ENCODE results near the gene GSK3A. TPM values are rescaled to one million over a fixed set of nuclear protein-coding genes. Genes with fewer than 3 reads are reported as not detected.

Gene GSK3A
- total RNA-seq, 1 experiment from 2014 or later, result 50.8 TPM

DNA sequence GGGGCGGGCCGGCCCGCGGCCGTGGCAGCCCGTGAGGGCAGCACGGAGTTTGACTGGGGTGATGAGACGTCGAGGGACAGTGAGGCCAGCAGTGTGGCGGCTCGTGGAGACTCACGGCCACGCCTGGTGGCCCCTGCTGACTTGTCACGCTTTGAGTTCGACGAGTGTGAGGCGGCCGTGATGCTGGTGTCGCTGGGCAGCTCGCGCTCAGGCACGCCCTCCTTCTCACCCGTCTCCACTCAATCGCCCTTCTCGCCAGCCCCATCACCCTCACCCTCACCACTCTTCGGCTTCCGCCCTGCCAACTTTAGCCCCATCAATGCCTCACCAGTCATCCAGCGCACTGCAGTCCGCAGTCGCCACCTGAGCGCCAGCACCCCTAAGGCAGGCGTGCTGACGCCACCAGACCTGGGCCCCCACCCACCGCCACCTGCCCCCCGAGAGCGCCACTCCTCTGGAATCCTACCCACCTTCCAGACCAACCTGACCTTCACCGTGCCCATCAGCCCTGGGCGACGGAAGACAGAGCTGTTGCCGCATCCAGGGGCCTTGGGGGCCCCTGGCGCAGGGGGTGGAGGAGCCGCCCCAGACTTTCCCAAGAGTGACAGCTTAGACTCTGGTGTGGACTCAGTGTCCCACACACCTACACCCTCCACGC, 31.1 kb upstream of the GSK3A start:
- H3K9me3 Mint-ChIP-seq, result no peaks in the 10 kb centered on the region
- H3K4me3 Mint-ChIP-seq, result no peak overlapping the region
- POLR2A ChIA-PET, result no interaction called here
- ATAC-seq, result no peak
- no peak for DNase-seq (ENCODE audit: low spot score)
- TF ChIP-seq NR3C1 (CRISPR knock-in tag; conservative IDR thresholded peaks at IDR 0.05; ENCODE audit: low read depth) (no peak), NFE2L1 (CRISPR knock-in tag; IDR thresholded peaks at IDR 0.05) (no peak), SOX15 (CRISPR knock-in tag; IDR thresholded peaks at IDR 0.05) (no peak)
- TF ChIP-seq, protein P1, sequence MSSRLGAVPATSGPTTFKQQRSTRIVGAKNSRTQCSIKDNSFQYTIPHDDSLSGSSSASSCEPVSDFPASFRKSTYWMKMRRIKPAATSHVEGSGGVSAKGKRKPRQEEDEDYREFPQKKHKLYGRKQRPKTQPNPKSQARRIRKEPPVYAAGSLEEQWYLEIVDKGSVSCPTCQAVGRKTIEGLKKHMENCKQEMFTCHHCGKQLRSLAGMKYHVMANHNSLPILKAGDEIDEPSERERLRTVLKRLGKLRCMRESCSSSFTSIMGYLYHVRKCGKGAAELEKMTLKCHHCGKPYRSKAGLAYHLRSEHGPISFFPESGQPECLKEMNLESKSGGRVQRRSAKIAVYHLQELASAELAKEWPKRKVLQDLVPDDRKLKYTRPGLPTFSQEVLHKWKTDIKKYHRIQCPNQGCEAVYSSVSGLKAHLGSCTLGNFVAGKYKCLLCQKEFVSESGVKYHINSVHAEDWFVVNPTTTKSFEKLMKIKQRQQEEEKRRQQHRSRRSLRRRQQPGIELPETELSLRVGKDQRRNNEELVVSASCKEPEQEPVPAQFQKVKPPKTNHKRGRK (CRISPR knock-in tag; IDR thresholded peaks at IDR 0.05; ENCODE audit: borderline replicate concordance), result no peak
- 0 out of 2 replicates have a peak, but pooled peaks cover 2% of the 10 kb centered on the region for H3K36me3 Mint-ChIP-seq
- H3K27ac Mint-ChIP-seq, result no peak overlapping the region
- peaks cover 18% of the 10 kb centered on the region for H3K4me1 Mint-ChIP-seq
- no peaks in the 10 kb centered on the region for H3K27me3 Mint-ChIP-seq (ENCODE audit: low read depth)
- CTCF ChIA-PET, result no interaction called here

DNA sequence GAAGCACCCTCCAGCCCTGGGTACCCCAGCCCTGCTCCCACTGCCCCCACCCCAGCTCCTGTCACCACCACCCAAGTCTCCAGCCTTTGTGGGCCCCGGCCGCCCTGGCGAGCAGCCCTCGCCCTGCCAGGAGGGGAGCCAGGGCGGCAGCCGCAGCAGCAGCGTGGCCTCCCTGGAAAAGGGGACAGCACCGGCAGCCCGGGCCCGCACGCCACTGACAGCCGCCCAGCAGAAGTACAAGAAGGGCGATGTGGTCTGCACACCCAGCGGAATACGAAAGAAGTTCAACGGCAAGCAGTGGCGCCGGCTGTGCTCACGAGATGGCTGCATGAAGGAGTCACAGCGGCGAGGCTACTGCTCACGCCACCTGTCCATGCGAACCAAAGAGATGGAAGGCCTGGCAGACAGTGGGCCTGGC, 30.6 kb upstream of the GSK3A start:
- H3K27ac Mint-ChIP-seq, result no peak overlapping the region
- ChIA-PET POLR2A (no interaction called here), CTCF (no interaction called here)
- 0 out of 2 replicates have a peak, but pooled peaks cover 2% of the 10 kb centered on the region for H3K36me3 Mint-ChIP-seq
- peaks cover 15% of the 10 kb centered on the region for H3K4me1 Mint-ChIP-seq
- no peak for ATAC-seq
- H3K27me3 Mint-ChIP-seq (ENCODE audit: low read depth), result no peaks in the 10 kb centered on the region; the same call in 1 of the 2 replicates
- no peak overlapping the region for H3K4me3 Mint-ChIP-seq
- no peak for TF ChIP-seq CREB1 (CRISPR knock-in tag; IDR thresholded peaks at IDR 0.05)
- H3K9me3 Mint-ChIP-seq, result no peaks in the 10 kb centered on the region
- no peak for DNase-seq (ENCODE audit: low spot score)

DNA sequence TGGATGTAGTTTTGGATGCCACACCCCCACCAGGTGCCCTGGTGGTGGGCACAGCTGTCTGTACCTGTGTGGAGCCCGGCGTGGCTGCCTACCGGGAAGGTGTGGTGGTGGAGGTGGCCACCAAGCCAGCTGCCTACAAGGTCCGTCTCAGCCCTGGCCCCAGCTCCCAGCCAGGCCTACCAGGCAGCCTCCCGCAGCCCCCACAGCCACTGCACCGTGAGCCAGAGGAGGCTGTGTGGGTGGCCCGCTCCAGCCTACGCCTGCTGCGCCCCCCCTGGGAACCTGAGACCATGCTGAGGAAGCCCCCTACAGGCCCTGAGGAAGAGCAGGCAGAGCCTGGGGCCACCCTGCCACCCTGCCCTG, 30.1 kb upstream of the GSK3A start:
- peaks cover 20% of the 10 kb centered on the region for H3K4me1 Mint-ChIP-seq
- no peak overlapping the region for H3K27ac Mint-ChIP-seq
- DNase-seq (ENCODE audit: low spot score) (no peak), ATAC-seq (no peak)
- H3K36me3 Mint-ChIP-seq, result 0 out of 2 replicates have a peak, but pooled peaks cover 2% of the 10 kb centered on the region
- H3K4me3 Mint-ChIP-seq, result no peak overlapping the region
- TF ChIP-seq OVOL2 (CRISPR knock-in tag; IDR thresholded peaks at IDR 0.05; ENCODE audit: borderline replicate concordance) (no peak), ZBTB21 (CRISPR knock-in tag; IDR thresholded peaks at IDR 0.05; ENCODE audit: borderline replicate concordance) (no peak), NR2C2 (CRISPR knock-in tag; IDR thresholded peaks at IDR 0.05) (no peak), JAZF1 (CRISPR knock-in tag; IDR thresholded peaks at IDR 0.05) (no peak), ZNF317 (CRISPR knock-in tag; IDR thresholded peaks at IDR 0.05; ENCODE audit: borderline replicate concordance, low read depth) (no peak), FOXP1 (CRISPR knock-in tag; IDR thresholded peaks at IDR 0.05; ENCODE audit: borderline replicate concordance) (no peak), NR1H2 (CRISPR knock-in tag; IDR thresholded peaks at IDR 0.05) (no peak), ATF1 (CRISPR knock-in tag; IDR thresholded peaks at IDR 0.05) (no peak), CREB1 (CRISPR knock-in tag; IDR thresholded peaks at IDR 0.05) (no peak)
- TF ChIP-seq, protein P2, sequence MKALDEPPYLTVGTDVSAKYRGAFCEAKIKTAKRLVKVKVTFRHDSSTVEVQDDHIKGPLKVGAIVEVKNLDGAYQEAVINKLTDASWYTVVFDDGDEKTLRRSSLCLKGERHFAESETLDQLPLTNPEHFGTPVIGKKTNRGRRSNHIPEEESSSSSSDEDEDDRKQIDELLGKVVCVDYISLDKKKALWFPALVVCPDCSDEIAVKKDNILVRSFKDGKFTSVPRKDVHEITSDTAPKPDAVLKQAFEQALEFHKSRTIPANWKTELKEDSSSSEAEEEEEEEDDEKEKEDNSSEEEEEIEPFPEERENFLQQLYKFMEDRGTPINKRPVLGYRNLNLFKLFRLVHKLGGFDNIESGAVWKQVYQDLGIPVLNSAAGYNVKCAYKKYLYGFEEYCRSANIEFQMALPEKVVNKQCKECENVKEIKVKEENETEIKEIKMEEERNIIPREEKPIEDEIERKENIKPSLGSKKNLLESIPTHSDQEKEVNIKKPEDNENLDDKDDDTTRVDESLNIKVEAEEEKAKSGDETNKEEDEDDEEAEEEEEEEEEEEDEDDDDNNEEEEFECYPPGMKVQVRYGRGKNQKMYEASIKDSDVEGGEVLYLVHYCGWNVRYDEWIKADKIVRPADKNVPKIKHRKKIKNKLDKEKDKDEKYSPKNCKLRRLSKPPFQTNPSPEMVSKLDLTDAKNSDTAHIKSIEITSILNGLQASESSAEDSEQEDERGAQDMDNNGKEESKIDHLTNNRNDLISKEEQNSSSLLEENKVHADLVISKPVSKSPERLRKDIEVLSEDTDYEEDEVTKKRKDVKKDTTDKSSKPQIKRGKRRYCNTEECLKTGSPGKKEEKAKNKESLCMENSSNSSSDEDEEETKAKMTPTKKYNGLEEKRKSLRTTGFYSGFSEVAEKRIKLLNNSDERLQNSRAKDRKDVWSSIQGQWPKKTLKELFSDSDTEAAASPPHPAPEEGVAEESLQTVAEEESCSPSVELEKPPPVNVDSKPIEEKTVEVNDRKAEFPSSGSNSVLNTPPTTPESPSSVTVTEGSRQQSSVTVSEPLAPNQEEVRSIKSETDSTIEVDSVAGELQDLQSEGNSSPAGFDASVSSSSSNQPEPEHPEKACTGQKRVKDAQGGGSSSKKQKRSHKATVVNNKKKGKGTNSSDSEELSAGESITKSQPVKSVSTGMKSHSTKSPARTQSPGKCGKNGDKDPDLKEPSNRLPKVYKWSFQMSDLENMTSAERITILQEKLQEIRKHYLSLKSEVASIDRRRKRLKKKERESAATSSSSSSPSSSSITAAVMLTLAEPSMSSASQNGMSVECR (CRISPR knock-in tag; IDR thresholded peaks at IDR 0.05; ENCODE audit: borderline replicate concordance), result no peak
- TF ChIP-seq, protein P3, sequence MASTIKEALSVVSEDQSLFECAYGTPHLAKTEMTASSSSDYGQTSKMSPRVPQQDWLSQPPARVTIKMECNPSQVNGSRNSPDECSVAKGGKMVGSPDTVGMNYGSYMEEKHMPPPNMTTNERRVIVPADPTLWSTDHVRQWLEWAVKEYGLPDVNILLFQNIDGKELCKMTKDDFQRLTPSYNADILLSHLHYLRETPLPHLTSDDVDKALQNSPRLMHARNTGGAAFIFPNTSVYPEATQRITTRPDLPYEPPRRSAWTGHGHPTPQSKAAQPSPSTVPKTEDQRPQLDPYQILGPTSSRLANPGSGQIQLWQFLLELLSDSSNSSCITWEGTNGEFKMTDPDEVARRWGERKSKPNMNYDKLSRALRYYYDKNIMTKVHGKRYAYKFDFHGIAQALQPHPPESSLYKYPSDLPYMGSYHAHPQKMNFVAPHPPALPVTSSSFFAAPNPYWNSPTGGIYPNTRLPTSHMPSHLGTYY (CRISPR knock-in tag; IDR thresholded peaks at IDR 0.05), result no peak
- TF ChIP-seq, protein P4, sequence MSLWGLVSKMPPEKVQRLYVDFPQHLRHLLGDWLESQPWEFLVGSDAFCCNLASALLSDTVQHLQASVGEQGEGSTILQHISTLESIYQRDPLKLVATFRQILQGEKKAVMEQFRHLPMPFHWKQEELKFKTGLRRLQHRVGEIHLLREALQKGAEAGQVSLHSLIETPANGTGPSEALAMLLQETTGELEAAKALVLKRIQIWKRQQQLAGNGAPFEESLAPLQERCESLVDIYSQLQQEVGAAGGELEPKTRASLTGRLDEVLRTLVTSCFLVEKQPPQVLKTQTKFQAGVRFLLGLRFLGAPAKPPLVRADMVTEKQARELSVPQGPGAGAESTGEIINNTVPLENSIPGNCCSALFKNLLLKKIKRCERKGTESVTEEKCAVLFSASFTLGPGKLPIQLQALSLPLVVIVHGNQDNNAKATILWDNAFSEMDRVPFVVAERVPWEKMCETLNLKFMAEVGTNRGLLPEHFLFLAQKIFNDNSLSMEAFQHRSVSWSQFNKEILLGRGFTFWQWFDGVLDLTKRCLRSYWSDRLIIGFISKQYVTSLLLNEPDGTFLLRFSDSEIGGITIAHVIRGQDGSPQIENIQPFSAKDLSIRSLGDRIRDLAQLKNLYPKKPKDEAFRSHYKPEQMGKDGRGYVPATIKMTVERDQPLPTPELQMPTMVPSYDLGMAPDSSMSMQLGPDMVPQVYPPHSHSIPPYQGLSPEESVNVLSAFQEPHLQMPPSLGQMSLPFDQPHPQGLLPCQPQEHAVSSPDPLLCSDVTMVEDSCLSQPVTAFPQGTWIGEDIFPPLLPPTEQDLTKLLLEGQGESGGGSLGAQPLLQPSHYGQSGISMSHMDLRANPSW (CRISPR knock-in tag; conservative IDR thresholded peaks at IDR 0.05; ENCODE audit: low read depth), result no peak
- TF ChIP-seq, protein P5, sequence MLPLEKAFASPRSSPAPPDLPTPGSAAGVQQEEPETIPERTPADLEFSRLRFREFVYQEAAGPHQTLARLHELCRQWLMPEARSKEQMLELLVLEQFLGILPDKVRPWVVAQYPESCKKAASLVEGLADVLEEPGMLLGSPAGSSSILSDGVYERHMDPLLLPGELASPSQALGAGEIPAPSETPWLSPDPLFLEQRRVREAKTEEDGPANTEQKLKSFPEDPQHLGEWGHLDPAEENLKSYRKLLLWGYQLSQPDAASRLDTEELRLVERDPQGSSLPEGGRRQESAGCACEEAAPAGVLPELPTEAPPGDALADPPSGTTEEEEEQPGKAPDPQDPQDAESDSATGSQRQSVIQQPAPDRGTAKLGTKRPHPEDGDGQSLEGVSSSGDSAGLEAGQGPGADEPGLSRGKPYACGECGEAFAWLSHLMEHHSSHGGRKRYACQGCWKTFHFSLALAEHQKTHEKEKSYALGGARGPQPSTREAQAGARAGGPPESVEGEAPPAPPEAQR (CRISPR knock-in tag; IDR thresholded peaks at IDR 0.05), result no peak
- POLR2A ChIA-PET, result no interaction called here
- H3K9me3 Mint-ChIP-seq, result no peaks in the 10 kb centered on the region
- CTCF ChIA-PET, result no interaction called here
- peaks cover 3% of the 10 kb centered on the region for H3K27me3 Mint-ChIP-seq (ENCODE audit: low read depth)

Measured in WTC11 (cell line).